HUES64 (cell line): ENCODE results near the gene MICAL3.

Source experiments
- H3K27ac ChIP-seq: 2 replicates; pipeline ENCODE4 v1.7.0; 2013; ENCODE audit warnings: low read depth, low read length, inconsistent platforms
- H3K27me3 ChIP-seq: 2 replicates; pipeline ENCODE4 v1.6.1; 2013; ENCODE audit warnings: mild to moderate bottlenecking, low read length; ENCODE audit not compliant: insufficient read depth
- H3K36me3 ChIP-seq: 2 replicates; pipeline ENCODE4 v1.6.1; 2013; ENCODE audit warnings: mild to moderate bottlenecking, low read length; ENCODE audit not compliant: insufficient read depth
- H3K4me1 ChIP-seq: 2 replicates; pipeline ENCODE4 v1.6.1; 2013; ENCODE audit warnings: mild to moderate bottlenecking, low read length, moderate library complexity; ENCODE audit not compliant: insufficient read depth
- H3K4me3 ChIP-seq: 2 replicates; pipeline ENCODE4 v1.5.1; 2013; ENCODE audit warnings: mild to moderate bottlenecking, low read length, moderate library complexity
- H3K9ac ChIP-seq: 2 replicates; pipeline ENCODE4 v1.6.1; 2013; ENCODE audit warnings: mild to moderate bottlenecking, low read depth, low read length
- H3K9me3 ChIP-seq: 2 replicates; pipeline ENCODE4 v1.6.1; 2013; ENCODE audit warnings: low read depth, low read length; ENCODE audit not compliant: insufficient read depth
- WGBS: fragments of 150-250, 120-280 bp; methylation state at CpG from one replicate; pipeline ENCODE4 v1.1.7; 2013; ENCODE audit warnings: missing lambda C conversion rate; 5-methylcytosine and 5-hydroxymethylcytosine counted together

The MICAL3 gene

GRCh38 chr22:17825876-17826550 is 198.3 kb downstream of the MICAL3 start:
- H3K4me3 ChIP-seq = no peak overlapping the region
- H3K36me3 ChIP-seq = no peaks in the 10 kb centered on the region
- 94% methylated on average over 22 of the region's 22 CpGs for WGBS

DNA sequence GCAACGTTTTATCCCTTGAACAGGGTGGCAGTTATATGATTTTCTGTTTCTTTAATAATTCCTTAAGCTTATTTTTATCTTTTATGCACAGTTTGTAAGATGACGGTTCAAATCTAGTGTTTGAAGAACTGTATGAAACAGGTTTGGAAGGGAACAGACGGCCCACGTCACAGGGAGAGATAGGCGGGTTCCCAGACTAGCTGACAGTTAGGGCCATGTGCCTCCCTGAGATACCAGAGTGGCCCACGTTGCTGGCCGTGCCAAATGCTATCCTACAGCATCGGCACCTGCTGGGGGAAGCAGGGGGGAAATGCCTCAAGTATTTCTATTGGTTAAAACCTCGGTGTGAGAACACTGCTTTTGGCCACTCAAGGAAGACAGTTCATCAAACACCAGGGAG is 199.9 kb downstream of the MICAL3 start:
- no peaks in the 10 kb centered on the region for H3K27me3 ChIP-seq
- H3K4me1 ChIP-seq = no peaks in the 10 kb centered on the region
- H3K36me3 ChIP-seq = no peaks in the 10 kb centered on the region
- H3K4me3 ChIP-seq = no peak overlapping the region
- H3K9me3 ChIP-seq = no peaks in the 10 kb centered on the region
- H3K9ac ChIP-seq = no peak overlapping the region
- WGBS = 85% methylated on average over 9 of the region's 9 CpGs
- no peak overlapping the region for H3K27ac ChIP-seq

More at GRCh38 chr22:17825876-17826550, 198.3 kb downstream of the MICAL3 start:
- H3K27me3 ChIP-seq = no peaks in the 10 kb centered on the region
- H3K9me3 ChIP-seq = no peaks in the 10 kb centered on the region
- H3K27ac ChIP-seq = no peak overlapping the region
- H3K9ac ChIP-seq = no peak overlapping the region
- no peaks in the 10 kb centered on the region for H3K4me1 ChIP-seq

- Histone ChIP-seq H3K27me3 (no peaks in the 10 kb centered on the region), H3K4me3 (no peak overlapping the region), H3K27ac (no peak overlapping the region), H3K36me3 (no peaks in the 10 kb centered on the region), H3K4me1 (no peaks in the 10 kb centered on the region), H3K9ac (no peak overlapping the region), H3K9me3 (no peaks in the 10 kb centered on the region)
- WGBS = 94% methylated on average over 14 of the region's 15 CpGs
These were observed 200.4 kb downstream of the MICAL3 start for GRCh38 chr22:17823964-17824363.

GRCh38 chr22:17823226-17823625 is 201.1 kb downstream of the MICAL3 start:
- H3K27me3 ChIP-seq = no peaks in the 10 kb centered on the region
- H3K27ac ChIP-seq = no peak overlapping the region
- H3K9me3 ChIP-seq = no peaks in the 10 kb centered on the region
- no peak overlapping the region for H3K4me3 ChIP-seq
- H3K4me1 ChIP-seq = no peaks in the 10 kb centered on the region
- H3K36me3 ChIP-seq = no peaks in the 10 kb centered on the region
- 90% methylated on average over 4 of the region's 4 CpGs for WGBS
- no peak overlapping the region for H3K9ac ChIP-seq

DNA sequence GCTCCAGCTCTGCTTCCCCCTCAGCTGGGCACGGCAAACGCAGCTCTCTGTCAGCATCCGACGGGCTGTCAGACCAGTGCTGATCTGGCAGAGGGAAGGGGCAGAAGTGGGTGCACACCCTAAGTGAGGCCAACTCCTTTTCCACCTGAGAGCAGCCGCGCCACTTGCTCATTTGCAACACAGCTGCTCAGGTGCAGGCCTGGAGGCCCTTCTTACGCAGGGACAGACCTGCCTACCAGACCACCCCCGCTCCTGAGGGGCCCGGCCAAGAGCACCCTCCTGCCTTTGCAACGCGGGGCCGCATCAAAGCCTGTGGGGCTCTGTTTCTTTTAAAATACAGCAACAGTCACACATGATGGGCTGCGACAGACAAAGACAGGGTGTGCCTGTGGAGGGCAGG is 202.3 kb downstream of the MICAL3 start:
- H3K9me3 ChIP-seq = no peaks in the 10 kb centered on the region
- H3K4me1 ChIP-seq = no peaks in the 10 kb centered on the region
- H3K36me3 ChIP-seq = no peaks in the 10 kb centered on the region
- no peaks in the 10 kb centered on the region for H3K27me3 ChIP-seq
- 96% methylated on average over 13 of the region's 13 CpGs for WGBS
- no peak overlapping the region for H3K27ac ChIP-seq
- H3K9ac ChIP-seq = no peak overlapping the region
- no peak overlapping the region for H3K4me3 ChIP-seq

DNA sequence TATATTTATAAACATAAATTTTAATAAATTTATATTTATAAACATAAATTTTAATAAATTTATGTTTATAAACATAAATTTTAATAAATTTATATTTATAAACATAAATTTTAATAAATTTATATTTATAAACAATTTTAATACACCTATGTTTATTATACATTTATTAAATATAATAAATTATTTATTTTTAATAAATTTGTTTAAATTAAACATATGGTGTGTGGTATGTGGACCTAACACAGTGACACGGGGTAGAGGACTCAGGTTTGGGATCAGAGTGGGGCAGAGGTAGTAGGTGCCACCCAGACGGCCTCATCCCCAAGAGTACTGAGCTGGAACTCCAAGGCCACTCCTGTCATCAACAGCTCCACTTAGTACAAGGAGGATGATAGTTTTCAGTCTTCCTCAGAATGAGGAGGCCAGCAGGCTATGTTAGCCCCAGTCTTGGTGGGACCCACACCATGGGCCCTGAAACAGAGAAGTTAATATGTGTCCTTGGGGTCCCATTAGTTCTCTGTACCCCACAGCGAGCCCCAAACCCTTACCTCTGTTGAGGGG is 203.4 kb downstream of the MICAL3 start:
- Histone ChIP-seq H3K36me3 (0 out of 2 replicates have a peak, but pooled peaks cover 3% of the 10 kb centered on the region), H3K9ac (no peak overlapping the region), H3K27ac (no peak overlapping the region), H3K4me1 (no peaks in the 10 kb centered on the region), H3K27me3 (no peaks in the 10 kb centered on the region), H3K9me3 (no peaks in the 10 kb centered on the region), H3K4me3 (no peak overlapping the region)
- WGBS = 91% methylated on average over 3 of the region's 3 CpGs

DNA sequence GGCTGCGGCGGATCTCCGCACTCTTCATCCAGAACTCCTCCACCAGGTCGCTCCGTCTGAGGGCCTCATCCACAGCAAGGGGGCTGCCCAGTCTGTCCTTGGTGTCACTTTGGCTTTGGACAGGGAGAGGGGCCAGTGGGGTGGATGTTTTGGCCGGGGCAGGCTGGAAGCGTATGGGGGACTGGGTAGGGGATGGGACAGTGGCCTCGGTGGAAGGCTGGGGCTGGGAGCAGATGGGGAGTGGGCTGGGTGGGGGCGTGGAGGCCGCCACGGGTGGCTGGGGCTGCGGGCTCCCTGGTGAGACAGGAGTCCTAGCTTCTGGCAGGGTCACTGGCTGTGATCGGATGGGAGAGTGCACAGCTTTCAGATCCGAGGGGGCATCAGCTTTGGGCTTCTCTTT is 205.7 kb downstream of the MICAL3 start:
- Histone ChIP-seq H3K4me3 (no peak overlapping the region), H3K9me3 (no peaks in the 10 kb centered on the region), H3K4me1 (no peaks in the 10 kb centered on the region), H3K27ac (no peak overlapping the region), H3K36me3 (peaks cover 6% of the 10 kb centered on the region; the same call in 1 of the 2 replicates), H3K9ac (no peak overlapping the region), H3K27me3 (no peaks in the 10 kb centered on the region)
- 96% methylated on average over 14 of the region's 14 CpGs for WGBS

DNA sequence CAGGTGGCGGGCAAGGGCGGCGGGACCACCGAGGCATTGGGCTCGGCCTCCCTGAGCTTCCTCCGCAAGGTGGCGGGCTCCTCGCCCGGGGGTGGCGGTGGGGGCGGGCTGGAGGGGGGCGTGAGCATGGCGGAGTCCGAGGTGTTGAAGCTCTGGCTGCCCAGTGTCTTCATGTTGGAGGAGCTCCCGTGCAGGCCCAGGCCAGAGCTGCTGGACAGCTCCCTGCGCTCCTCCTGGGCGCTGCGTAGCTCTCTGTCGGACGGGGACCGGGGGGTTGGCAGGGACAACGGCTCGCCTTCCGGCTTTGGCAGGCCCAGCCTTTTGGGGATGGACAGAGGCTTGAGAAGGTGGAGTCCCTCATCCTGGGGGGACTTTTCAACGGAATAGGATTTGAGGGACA is 206.2 kb downstream of the MICAL3 start:
- Histone ChIP-seq H3K4me1 (no peaks in the 10 kb centered on the region), H3K27ac (no peak overlapping the region), H3K9me3 (no peaks in the 10 kb centered on the region), H3K9ac (no peak overlapping the region), H3K4me3 (no peak overlapping the region), H3K36me3 (peaks cover 6% of the 10 kb centered on the region; the same call in 1 of the 2 replicates), H3K27me3 (no peaks in the 10 kb centered on the region)
- WGBS = 96% methylated on average over 25 of the region's 25 CpGs

GRCh38 chr22:17817511-17818065 is 206.8 kb downstream of the MICAL3 start:
- no peaks in the 10 kb centered on the region for H3K4me1 ChIP-seq

DNA sequence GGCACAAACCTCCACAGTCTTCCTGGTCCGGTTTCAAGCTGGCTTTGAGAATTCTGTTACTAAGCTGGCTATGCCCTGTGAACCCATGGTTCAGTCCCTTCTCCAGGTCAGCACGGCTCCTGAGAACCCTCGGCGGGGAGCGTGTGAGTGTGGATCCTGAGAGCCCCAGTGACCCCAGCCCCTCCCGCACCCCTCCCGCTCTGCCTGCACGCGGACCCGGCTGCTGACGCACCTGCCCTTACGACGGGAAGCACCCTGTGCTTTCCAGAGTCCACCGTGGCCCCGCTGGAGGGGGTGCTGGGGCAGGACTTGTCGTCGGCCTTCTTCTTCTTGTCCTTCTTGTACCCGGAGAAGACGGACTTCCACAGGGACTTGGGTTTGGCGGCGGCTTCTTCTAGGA is 207.3 kb downstream of the MICAL3 start:
- Histone ChIP-seq H3K36me3 (peaks cover 9% of the 10 kb centered on the region; the same call in 1 of the 2 replicates), H3K27me3 (no peaks in the 10 kb centered on the region), H3K27ac (no peak overlapping the region), H3K9me3 (no peaks in the 10 kb centered on the region), H3K9ac (no peak overlapping the region), H3K4me3 (no peak overlapping the region), H3K4me1 (no peaks in the 10 kb centered on the region)
- WGBS = 95% methylated on average over 21 of the region's 21 CpGs

More at GRCh38 chr22:17817511-17818065, 206.8 kb downstream of the MICAL3 start:
- Histone ChIP-seq H3K36me3 (peaks cover 6% of the 10 kb centered on the region; the same call in 1 of the 2 replicates), H3K9ac (no peak overlapping the region), H3K9me3 (no peaks in the 10 kb centered on the region), H3K27me3 (no peaks in the 10 kb centered on the region), H3K27ac (no peak overlapping the region), H3K4me3 (no peak overlapping the region)
- WGBS = 97% methylated on average over 33 of the region's 33 CpGs

DNA sequence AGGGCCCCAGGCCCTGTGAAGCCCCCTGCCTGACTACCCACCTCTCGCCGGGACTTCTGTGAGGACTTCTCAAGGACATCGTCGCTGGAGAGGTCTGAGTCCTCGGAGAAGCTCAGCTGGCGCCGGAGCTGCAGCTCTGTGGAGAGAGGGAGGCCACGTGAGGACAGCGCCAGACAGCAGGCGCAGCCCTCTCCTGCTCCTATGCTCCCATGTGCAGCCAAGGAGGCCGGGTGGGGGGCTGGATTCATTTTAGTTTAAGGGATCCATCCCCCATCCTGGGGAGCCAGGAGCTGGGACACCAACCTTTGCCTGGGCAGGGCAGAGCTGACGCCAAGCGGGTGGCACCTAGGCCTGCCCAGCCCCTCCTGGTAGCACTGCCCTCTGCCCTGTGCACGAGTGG is 207.7 kb downstream of the MICAL3 start:
- WGBS = 96% methylated on average over 14 of the region's 14 CpGs
- H3K4me3 ChIP-seq = no peak overlapping the region
- H3K27ac ChIP-seq = no peak overlapping the region
- H3K9ac ChIP-seq = no peak overlapping the region
- H3K9me3 ChIP-seq = no peaks in the 10 kb centered on the region
- H3K27me3 ChIP-seq = no peaks in the 10 kb centered on the region
- no peaks in the 10 kb centered on the region for H3K4me1 ChIP-seq
- H3K36me3 ChIP-seq = peaks cover 9% of the 10 kb centered on the region; the same call in 1 of the 2 replicates
